OCI-LY1 (cell line): Measurements from ENCODE around the gene F2R.

Experiments used
- EZH2 ChIP-seq: fragments of 200-600 bp; sonication (generic), shearing (Covaris generic); IDR thresholded peaks from 2 replicates; pipeline ENCODE4 v1.8.0; 2017; ENCODE audit warnings: borderline replicate concordance, mixed run types, mild to moderate bottlenecking, antibody characterized with exemption, low read length, moderate library complexity, mixed read lengths
- TF ChIP-seq, protein P1 (sequence below): fragments of 200-600 bp; sonication (generic), shearing (Covaris generic); IDR thresholded peaks from 2 replicates; pipeline ENCODE4 v1.5.1; 2017; ENCODE audit warnings: mild to moderate bottlenecking, antibody characterized with exemption, low read length, moderate library complexity, mixed read lengths

DNA sequence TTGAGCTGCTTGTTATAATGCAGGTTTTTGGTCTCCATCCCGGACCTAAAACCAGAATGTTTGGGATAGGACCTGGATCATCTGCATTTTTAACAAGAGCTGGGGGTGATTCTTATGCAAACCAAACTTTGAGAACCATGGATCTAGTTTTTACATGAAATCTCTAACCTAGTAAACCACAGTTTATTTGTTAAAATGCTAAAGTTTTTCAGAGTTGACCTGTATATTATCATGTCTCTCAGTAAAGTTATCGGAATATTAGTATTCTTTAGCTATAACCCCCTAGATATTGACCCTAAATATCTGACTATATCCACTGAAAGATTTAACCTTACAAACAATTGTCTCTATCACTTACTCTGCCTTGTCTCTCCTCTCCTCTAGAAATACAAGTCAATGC, 28.7 kb downstream of the F2R start:
- TF ChIP-seq, protein P1, sequence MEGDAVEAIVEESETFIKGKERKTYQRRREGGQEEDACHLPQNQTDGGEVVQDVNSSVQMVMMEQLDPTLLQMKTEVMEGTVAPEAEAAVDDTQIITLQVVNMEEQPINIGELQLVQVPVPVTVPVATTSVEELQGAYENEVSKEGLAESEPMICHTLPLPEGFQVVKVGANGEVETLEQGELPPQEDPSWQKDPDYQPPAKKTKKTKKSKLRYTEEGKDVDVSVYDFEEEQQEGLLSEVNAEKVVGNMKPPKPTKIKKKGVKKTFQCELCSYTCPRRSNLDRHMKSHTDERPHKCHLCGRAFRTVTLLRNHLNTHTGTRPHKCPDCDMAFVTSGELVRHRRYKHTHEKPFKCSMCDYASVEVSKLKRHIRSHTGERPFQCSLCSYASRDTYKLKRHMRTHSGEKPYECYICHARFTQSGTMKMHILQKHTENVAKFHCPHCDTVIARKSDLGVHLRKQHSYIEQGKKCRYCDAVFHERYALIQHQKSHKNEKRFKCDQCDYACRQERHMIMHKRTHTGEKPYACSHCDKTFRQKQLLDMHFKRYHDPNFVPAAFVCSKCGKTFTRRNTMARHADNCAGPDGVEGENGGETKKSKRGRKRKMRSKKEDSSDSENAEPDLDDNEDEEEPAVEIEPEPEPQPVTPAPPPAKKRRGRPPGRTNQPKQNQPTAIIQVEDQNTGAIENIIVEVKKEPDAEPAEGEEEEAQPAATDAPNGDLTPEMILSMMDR = no peak
- no peak for TF ChIP-seq EZH2
